Measurements from ENCODE around the gene CAMK2B.

The CAMK2B gene

GRCh38 chr7:44268671-44269070 lies 56.7 kb downstream of the CAMK2B start:
- Histone ChIP-seq H3K9me3 (ENCODE audit: control insufficient read depth, low read length) (no peaks in the 10 kb centered on the region), H2BK120ac (ENCODE audit: low read depth, low read length) (peak overlapping the region; percentile 12), H3K4me2 (ENCODE audit: low read length, poor library complexity, severe bottlenecking) (no peak overlapping the region), H3K4me1 (ENCODE audit: control insufficient read depth, insufficient read depth, low read depth, low read length) (peaks cover 7% of the 10 kb centered on the region), H3K4me3 (ENCODE audit: insufficient read depth in 1 of 2, low read depth in 1 of 2, low read length in 2 of 2) (no peak overlapping the region), H3K4ac (ENCODE audit: low read depth in 1 of 2, low read length in 2 of 2) (no peak overlapping the region), H2BK5ac (ENCODE audit: low read depth, low read length, poor library complexity, severe bottlenecking) (no peak overlapping the region), H3K27me3 (ENCODE audit: control insufficient read depth in 1 of 2, insufficient read depth in 1 of 2, low read length in 2 of 2) (peaks cover 52 to 61% of the 10 kb centered on the region in 2 experiments), H3K79me1 (replicated peaks; ENCODE audit: low read length, poor library complexity, severe bottlenecking) (no peaks in the 10 kb centered on the region), H4K8ac (ENCODE audit: low read length) (no peak overlapping the region), H2BK12ac (ENCODE audit: low read length in 2 of 2) (no peak overlapping the region), H3K9ac (ENCODE audit: low read length) (no peak overlapping the region), H4K91ac (ENCODE audit: low read length) (no peak overlapping the region), H3K23ac (ENCODE audit: low read length in 2 of 2) (no peak overlapping the region), H3K27ac (ENCODE audit: low read length, poor library complexity, severe bottlenecking) (no peak overlapping the region), H2AK5ac (ENCODE audit: low read length, severe bottlenecking) (no peak overlapping the region), H3K18ac (ENCODE audit: low read depth in 1 of 2, low read length in 2 of 2) (no peak overlapping the region), H2AFZ (ENCODE audit: low read depth, low read length) (no peak overlapping the region), H3K14ac (ENCODE audit: low read length in 2 of 2) (no peak overlapping the region), H3K36me3 (ENCODE audit: control insufficient read depth in 1 of 2, insufficient read depth in 2 of 2, low read depth in 1 of 2, low read length in 2 of 2) (no peaks in the 10 kb centered on the region), H2BK15ac (ENCODE audit: low read depth, poor library complexity, severe bottlenecking) (peak overlapping the region; percentile 21)
- WGBS = 81% methylated on average over 3 of the region's 5 CpGs
- no peak for DNase-seq

- H3K79me1 ChIP-seq (replicated peaks; ENCODE audit: low read length, poor library complexity, severe bottlenecking) = no peaks in the 10 kb centered on the region
- no peak overlapping the region for H4K91ac ChIP-seq (ENCODE audit: low read length)
- H3K9ac ChIP-seq (ENCODE audit: low read length) = no peak overlapping the region
- no peak overlapping the region for H2AK5ac ChIP-seq (ENCODE audit: low read length, severe bottlenecking)
- DNase-seq = no peak
- H2BK120ac ChIP-seq (ENCODE audit: low read depth, low read length) = no peak overlapping the region
- H3K14ac ChIP-seq (ENCODE audit: low read length in 2 of 2) = no peak overlapping the region
- H3K4me2 ChIP-seq (ENCODE audit: low read length, poor library complexity, severe bottlenecking) = no peak overlapping the region
- H3K4me3 ChIP-seq (ENCODE audit: insufficient read depth in 1 of 2, low read depth in 1 of 2, low read length in 2 of 2) = no peak overlapping the region
- H2AFZ ChIP-seq (ENCODE audit: low read depth, low read length) = no peak overlapping the region
- no peaks in the 10 kb centered on the region for H3K9me3 ChIP-seq (ENCODE audit: control insufficient read depth, low read length)
- no peak overlapping the region for H2BK15ac ChIP-seq (ENCODE audit: low read depth, poor library complexity, severe bottlenecking)
- no peak overlapping the region for H3K4ac ChIP-seq (ENCODE audit: low read depth in 1 of 2, low read length in 2 of 2)
- H3K36me3 ChIP-seq (ENCODE audit: control insufficient read depth in 1 of 2, insufficient read depth in 2 of 2, low read depth in 1 of 2, low read length in 2 of 2) = no peaks in the 10 kb centered on the region
- peaks cover 58 to 64% of the 10 kb centered on the region in 2 experiments for H3K27me3 ChIP-seq (ENCODE audit: control insufficient read depth in 1 of 2, insufficient read depth in 1 of 2, low read length in 2 of 2)
- H3K18ac ChIP-seq (ENCODE audit: low read depth in 1 of 2, low read length in 2 of 2) = no peak overlapping the region
- WGBS = 73% methylated on average over 21 of the region's 21 CpGs
- H3K4me1 ChIP-seq (ENCODE audit: control insufficient read depth, insufficient read depth, low read depth, low read length) = peaks cover 4% of the 10 kb centered on the region
- H3K23ac ChIP-seq (ENCODE audit: low read length in 2 of 2) = no peak overlapping the region
- H2BK12ac ChIP-seq (ENCODE audit: low read length in 2 of 2) = no peak overlapping the region
- no peak overlapping the region for H3K27ac ChIP-seq (ENCODE audit: low read length, poor library complexity, severe bottlenecking)
- H4K8ac ChIP-seq (ENCODE audit: low read length) = peak overlapping the region; percentile 30
- no peak overlapping the region for H2BK5ac ChIP-seq (ENCODE audit: low read depth, low read length, poor library complexity, severe bottlenecking)
Measured at GRCh38 chr7:44267719-44268421, 57.5 kb downstream of the CAMK2B start.

- DNase-seq = no peak
- Histone ChIP-seq H3K4me3 (ENCODE audit: insufficient read depth in 1 of 2, low read depth in 1 of 2, low read length in 2 of 2) (no peak overlapping the region), H3K36me3 (ENCODE audit: control insufficient read depth in 1 of 2, insufficient read depth in 2 of 2, low read depth in 1 of 2, low read length in 2 of 2) (no peaks in the 10 kb centered on the region), H3K9me3 (ENCODE audit: control insufficient read depth, low read length) (no peaks in the 10 kb centered on the region), H3K27me3 (ENCODE audit: control insufficient read depth in 1 of 2, insufficient read depth in 1 of 2, low read length in 2 of 2) (peaks cover 59 to 64% of the 10 kb centered on the region in 2 experiments), H2BK120ac (ENCODE audit: low read depth, low read length) (no peak overlapping the region), H2AK5ac (ENCODE audit: low read length, severe bottlenecking) (no peak overlapping the region), H2BK15ac (ENCODE audit: low read depth, poor library complexity, severe bottlenecking) (no peak overlapping the region), H4K8ac (ENCODE audit: low read length) (no peak overlapping the region), H3K14ac (ENCODE audit: low read length in 2 of 2) (no peak overlapping the region), H3K4ac (ENCODE audit: low read depth in 1 of 2, low read length in 2 of 2) (no peak overlapping the region), H3K27ac (ENCODE audit: low read length, poor library complexity, severe bottlenecking) (no peak overlapping the region), H3K9ac (ENCODE audit: low read length) (no peak overlapping the region), H3K18ac (ENCODE audit: low read depth in 1 of 2, low read length in 2 of 2) (no peak overlapping the region), H2BK12ac (ENCODE audit: low read length in 2 of 2) (no peak overlapping the region), H2BK5ac (ENCODE audit: low read depth, low read length, poor library complexity, severe bottlenecking) (no peak overlapping the region), H4K91ac (ENCODE audit: low read length) (no peak overlapping the region), H3K79me1 (replicated peaks; ENCODE audit: low read length, poor library complexity, severe bottlenecking) (no peaks in the 10 kb centered on the region), H3K4me2 (ENCODE audit: low read length, poor library complexity, severe bottlenecking) (no peak overlapping the region), H3K4me1 (ENCODE audit: control insufficient read depth, insufficient read depth, low read depth, low read length) (peaks cover 4% of the 10 kb centered on the region), H3K23ac (ENCODE audit: low read length in 2 of 2) (no peak overlapping the region), H2AFZ (ENCODE audit: low read depth, low read length) (no peak overlapping the region)
- WGBS = 93% methylated on average over 3 of the region's 3 CpGs
Measured at GRCh38 chr7:44267178-44267577, 58.2 kb downstream of the CAMK2B start.

- H3K4me2 ChIP-seq (ENCODE audit: low read length, poor library complexity, severe bottlenecking) = no peak overlapping the region
- no peak overlapping the region for H3K18ac ChIP-seq (ENCODE audit: low read depth in 1 of 2, low read length in 2 of 2)
- H3K23ac ChIP-seq (ENCODE audit: low read length in 2 of 2) = peak overlapping the region in 1 of 2 experiments; percentile 25
- no peak overlapping the region for H2BK5ac ChIP-seq (ENCODE audit: low read depth, low read length, poor library complexity, severe bottlenecking)
- no peak overlapping the region for H3K14ac ChIP-seq (ENCODE audit: low read length in 2 of 2)
- H3K27ac ChIP-seq (ENCODE audit: low read length, poor library complexity, severe bottlenecking) = no peak overlapping the region
- no peak overlapping the region for H4K8ac ChIP-seq (ENCODE audit: low read length)
- no peak overlapping the region for H2AFZ ChIP-seq (ENCODE audit: low read depth, low read length)
- H2BK120ac ChIP-seq (ENCODE audit: low read depth, low read length) = no peak overlapping the region
- no peak overlapping the region for H2BK12ac ChIP-seq (ENCODE audit: low read length in 2 of 2)
- H2AK5ac ChIP-seq (ENCODE audit: low read length, severe bottlenecking) = no peak overlapping the region
- H2BK15ac ChIP-seq (ENCODE audit: low read depth, poor library complexity, severe bottlenecking) = no peak overlapping the region
- no peaks in the 10 kb centered on the region for H3K36me3 ChIP-seq (ENCODE audit: control insufficient read depth in 1 of 2, insufficient read depth in 2 of 2, low read depth in 1 of 2, low read length in 2 of 2)
- no peaks in the 10 kb centered on the region for H3K9me3 ChIP-seq (ENCODE audit: control insufficient read depth, low read length)
- 99% methylated on average over 8 of the region's 8 CpGs for WGBS
- no peak overlapping the region for H3K4ac ChIP-seq (ENCODE audit: low read depth in 1 of 2, low read length in 2 of 2)
- H3K4me1 ChIP-seq (ENCODE audit: control insufficient read depth, insufficient read depth, low read depth, low read length) = peaks cover 4% of the 10 kb centered on the region
- no peak overlapping the region for H3K4me3 ChIP-seq (ENCODE audit: insufficient read depth in 1 of 2, low read depth in 1 of 2, low read length in 2 of 2)
- H3K9ac ChIP-seq (ENCODE audit: low read length) = no peak overlapping the region
- no peak overlapping the region for H4K91ac ChIP-seq (ENCODE audit: low read length)
- H3K79me1 ChIP-seq (replicated peaks; ENCODE audit: low read length, poor library complexity, severe bottlenecking) = no peaks in the 10 kb centered on the region
- H3K27me3 ChIP-seq (ENCODE audit: control insufficient read depth in 1 of 2, insufficient read depth in 1 of 2, low read length in 2 of 2) = peaks cover 59 to 62% of the 10 kb centered on the region in 2 experiments
- DNase-seq = no peak
Measured at GRCh38 chr7:44266526-44266925, 58.9 kb downstream of the CAMK2B start.
